ENCODE measurements around the gene PARD3.

The PARD3 gene

DNA sequence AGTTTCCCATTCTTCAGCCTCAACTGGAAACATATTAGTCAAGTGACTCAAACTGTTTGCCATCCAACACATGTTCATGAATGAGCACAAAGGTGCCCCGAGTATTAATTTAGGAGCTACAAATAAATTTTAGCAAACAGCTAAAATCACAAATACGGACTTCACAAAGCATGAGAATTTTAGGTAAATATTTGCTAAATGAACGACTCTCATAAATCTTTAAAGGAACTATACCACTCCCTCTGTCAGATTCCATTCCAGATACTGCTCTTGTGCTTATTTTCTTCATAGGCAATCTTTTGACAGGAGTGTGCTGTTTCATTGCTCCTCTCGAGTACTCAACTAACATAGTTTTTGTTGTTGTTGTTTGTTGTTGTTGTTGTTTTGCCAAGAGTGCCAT, 330.9 kb downstream of the PARD3 start:
- TF ChIP-seq, protein P1, sequence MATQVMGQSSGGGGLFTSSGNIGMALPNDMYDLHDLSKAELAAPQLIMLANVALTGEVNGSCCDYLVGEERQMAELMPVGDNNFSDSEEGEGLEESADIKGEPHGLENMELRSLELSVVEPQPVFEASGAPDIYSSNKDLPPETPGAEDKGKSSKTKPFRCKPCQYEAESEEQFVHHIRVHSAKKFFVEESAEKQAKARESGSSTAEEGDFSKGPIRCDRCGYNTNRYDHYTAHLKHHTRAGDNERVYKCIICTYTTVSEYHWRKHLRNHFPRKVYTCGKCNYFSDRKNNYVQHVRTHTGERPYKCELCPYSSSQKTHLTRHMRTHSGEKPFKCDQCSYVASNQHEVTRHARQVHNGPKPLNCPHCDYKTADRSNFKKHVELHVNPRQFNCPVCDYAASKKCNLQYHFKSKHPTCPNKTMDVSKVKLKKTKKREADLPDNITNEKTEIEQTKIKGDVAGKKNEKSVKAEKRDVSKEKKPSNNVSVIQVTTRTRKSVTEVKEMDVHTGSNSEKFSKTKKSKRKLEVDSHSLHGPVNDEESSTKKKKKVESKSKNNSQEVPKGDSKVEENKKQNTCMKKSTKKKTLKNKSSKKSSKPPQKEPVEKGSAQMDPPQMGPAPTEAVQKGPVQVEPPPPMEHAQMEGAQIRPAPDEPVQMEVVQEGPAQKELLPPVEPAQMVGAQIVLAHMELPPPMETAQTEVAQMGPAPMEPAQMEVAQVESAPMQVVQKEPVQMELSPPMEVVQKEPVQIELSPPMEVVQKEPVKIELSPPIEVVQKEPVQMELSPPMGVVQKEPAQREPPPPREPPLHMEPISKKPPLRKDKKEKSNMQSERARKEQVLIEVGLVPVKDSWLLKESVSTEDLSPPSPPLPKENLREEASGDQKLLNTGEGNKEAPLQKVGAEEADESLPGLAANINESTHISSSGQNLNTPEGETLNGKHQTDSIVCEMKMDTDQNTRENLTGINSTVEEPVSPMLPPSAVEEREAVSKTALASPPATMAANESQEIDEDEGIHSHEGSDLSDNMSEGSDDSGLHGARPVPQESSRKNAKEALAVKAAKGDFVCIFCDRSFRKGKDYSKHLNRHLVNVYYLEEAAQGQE (IDR thresholded peaks at IDR 0.05; ENCODE audit: insufficient read depth in 1 of 2, low read depth in 2 of 2, low read length in 2 of 2): no peak
- TF ChIP-seq POLR2AphosphoS5 (IDR thresholded peaks at IDR 0.05; ENCODE audit: low read depth, low read length) (no peak), FOXP2 (optimal IDR thresholded peaks at IDR 0.05; ENCODE audit: borderline replicate concordance, extremely low read depth, extremely low read length, insufficient read depth) (no peak), SIN3A (IDR thresholded peaks at IDR 0.05; ENCODE audit: borderline replicate concordance, insufficient read depth, low read length) (no peak), TAF1 (IDR thresholded peaks at IDR 0.05; ENCODE audit: borderline replicate concordance, insufficient read depth, low read length) (no peak)

DNA sequence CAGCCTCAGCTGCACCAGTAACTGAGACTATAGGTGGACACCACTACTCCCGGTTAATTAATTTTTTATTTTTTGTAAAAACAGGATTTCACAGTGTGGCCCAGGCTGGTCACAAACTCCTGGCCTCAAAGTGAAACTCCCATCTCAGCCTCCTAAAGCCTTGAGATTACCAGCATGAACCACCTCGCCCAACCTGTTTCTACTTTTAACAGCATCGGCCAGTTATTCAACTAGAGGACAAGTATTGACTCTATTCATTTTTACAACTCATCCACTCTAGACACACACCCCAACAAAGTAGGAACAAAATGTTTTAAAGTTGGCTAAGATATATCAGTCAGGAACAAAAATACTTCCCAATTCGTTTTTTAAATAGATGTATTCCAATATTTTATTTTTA, 334.8 kb downstream of the PARD3 start:
- no peak for TF ChIP-seq FOXP2 (optimal IDR thresholded peaks at IDR 0.05; ENCODE audit: borderline replicate concordance, extremely low read depth, extremely low read length, insufficient read depth)

DNA sequence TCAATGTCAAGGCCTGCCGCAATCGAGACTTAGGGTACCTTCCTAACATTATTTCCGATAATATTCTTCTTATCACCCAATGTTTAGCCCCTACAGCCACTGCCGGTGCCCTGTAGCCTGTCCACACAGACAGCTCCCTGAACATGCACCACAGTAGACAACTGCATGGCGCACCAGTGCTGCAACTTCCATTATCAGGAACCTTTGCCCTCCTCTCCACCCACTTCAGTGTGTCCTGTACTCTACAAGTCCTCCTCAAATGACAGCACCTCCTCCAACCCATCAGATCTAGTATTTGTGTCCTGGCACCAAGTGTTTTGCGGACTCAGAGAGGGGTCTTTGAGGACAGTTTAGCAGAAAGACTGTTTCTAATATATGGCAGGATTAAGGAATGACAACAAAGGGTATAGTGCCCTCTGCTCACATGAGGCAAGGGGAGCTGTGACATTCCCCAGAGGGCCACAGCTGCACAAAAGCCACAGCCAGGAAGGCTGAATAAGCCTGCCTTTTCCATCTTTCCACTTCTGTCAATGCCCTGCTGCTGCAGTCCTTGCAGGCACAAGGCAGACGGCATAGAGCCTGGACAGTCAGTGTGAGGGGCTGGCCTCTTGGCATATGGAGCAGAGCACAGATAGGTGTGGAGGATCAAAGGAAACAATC, 335.4 kb downstream of the PARD3 start:
- TF ChIP-seq SIN3A (IDR thresholded peaks at IDR 0.05; ENCODE audit: borderline replicate concordance, insufficient read depth, low read length) (no peak), POLR2AphosphoS5 (IDR thresholded peaks at IDR 0.05; ENCODE audit: low read depth, low read length) (no peak), TAF1 (IDR thresholded peaks at IDR 0.05; ENCODE audit: borderline replicate concordance, insufficient read depth, low read length) (no peak), FOXP2 (optimal IDR thresholded peaks at IDR 0.05; ENCODE audit: borderline replicate concordance, extremely low read depth, extremely low read length, insufficient read depth) (no peak)
- TF ChIP-seq, protein P1 (IDR thresholded peaks at IDR 0.05; ENCODE audit: insufficient read depth in 1 of 2, low read depth in 2 of 2, low read length in 2 of 2): no peak

DNA sequence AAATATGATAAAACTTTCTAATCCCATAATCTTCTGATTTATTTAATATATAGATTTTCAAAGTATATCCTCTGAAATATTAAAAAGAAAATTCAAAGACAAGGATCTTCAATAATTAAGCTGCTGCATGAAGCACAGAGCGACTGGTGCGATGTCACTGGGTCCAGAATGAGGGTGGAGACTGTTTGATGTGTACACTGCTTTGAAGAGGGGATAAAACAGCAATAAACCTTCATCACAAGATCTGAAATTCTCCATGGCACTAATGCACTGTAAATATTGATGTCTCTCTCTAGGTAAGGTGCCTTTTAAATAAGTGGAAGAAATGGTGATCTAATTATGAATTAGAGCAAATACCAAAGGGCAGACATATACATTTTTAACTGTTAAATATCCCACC, 337.8 kb downstream of the PARD3 start:
- TF ChIP-seq, protein P1 (IDR thresholded peaks at IDR 0.05; ENCODE audit: insufficient read depth in 1 of 2, low read depth in 2 of 2, low read length in 2 of 2): no peak

DNA sequence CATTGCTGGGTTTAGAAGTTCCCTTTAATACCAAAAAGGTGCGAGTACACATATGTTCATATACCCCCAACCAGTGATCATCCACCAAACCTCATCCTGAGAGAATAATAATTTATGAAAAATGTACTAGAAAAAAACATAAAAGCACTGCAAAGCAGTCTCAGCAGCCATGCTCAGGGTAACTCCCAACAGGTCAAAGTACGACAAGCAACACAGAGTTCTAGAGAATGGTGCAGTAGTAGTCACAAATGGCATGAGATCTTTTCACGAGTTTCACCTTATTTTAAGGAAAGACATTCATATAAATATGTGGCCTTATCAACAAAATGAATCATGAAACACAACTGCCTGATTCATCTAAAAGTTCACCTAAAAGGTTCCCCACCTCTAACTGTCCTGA, 338.5 kb downstream of the PARD3 start:
- TF ChIP-seq SIN3A (IDR thresholded peaks at IDR 0.05; ENCODE audit: borderline replicate concordance, insufficient read depth, low read length): no peak
- TF ChIP-seq, protein P1 (IDR thresholded peaks at IDR 0.05; ENCODE audit: insufficient read depth in 1 of 2, low read depth in 2 of 2, low read length in 2 of 2): no peak
- no peak for TF ChIP-seq FOXP2 (optimal IDR thresholded peaks at IDR 0.05; ENCODE audit: borderline replicate concordance, extremely low read depth, extremely low read length, insufficient read depth)
- TF ChIP-seq POLR2AphosphoS5 (IDR thresholded peaks at IDR 0.05; ENCODE audit: low read depth, low read length): no peak
- TF ChIP-seq TAF1 (IDR thresholded peaks at IDR 0.05; ENCODE audit: borderline replicate concordance, insufficient read depth, low read length): no peak
